OCI-LY3 (cell line): ENCODE results near the gene WFS1.

Source experiments
- CTCF ChIP-seq: fragments of 200-600, 300-600 bp; sonication (generic); IDR thresholded peaks from 2 replicates; pipeline ENCODE4 v1.5.1; 2014; ENCODE audit warnings: antibody characterized with exemption, low read length, low read depth
- EZH2phosphoT487 ChIP-seq: fragments of 200-600 bp; shearing (Covaris generic); IDR thresholded peaks from 2 replicates; pipeline ENCODE4 v1.6.1; 2018; ENCODE audit warnings: antibody characterized with exemption, mixed run types, low read depth

GRCh38 chr4:6309777-6310176, 40.1 kb downstream of the WFS1 start:
- TF ChIP-seq CTCF (no peak), EZH2phosphoT487 (no peak)
